HCT116 (cell line): ENCODE data around the gene RBMS1.

ENCODE experiments used
- TF ChIP-seq, protein P1 (sequence below), 3 experiments: fragments of 200-600 bp in 1 of 3; sonication (generic) in 1 of 3; IDR thresholded peaks in 2 of 3; conservative IDR thresholded peaks in 1 of 3; 2 replicates each; pipeline ENCODE4 v1.5.1; 2012 to 2017; ENCODE audit warnings: low read depth in 2 of 3, low read length in 2 of 3, antibody characterized with exemption in 1 of 3, borderline replicate concordance in 1 of 3, control low read depth in 1 of 3, mild to moderate bottlenecking in 1 of 3, mixed read lengths in 1 of 3, mixed run types in 1 of 3, moderate library complexity in 1 of 3; ENCODE audit not compliant: insufficient read depth in 1 of 3
- TF ChIP-seq, protein P2 (sequence below): IDR thresholded peaks from 2 replicates; pipeline ENCODE4 v1.6.1; 2012

DNA sequence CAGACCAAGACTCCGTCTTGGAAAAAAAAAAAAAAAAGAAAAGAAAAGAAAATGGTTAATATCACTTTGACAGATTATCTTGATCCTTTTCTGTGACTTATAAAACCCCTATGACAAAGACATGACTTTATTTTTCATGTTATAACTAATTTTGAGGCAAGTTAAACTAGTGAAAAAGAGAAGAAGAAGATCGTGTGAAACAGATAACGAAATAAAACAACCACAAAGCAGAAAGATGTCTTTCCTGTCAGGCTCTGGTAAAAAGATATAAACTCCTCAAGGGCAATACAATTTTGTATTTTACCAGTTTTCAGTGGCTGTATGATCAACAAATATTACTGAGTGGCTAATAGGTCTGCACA lies 13.4 kb upstream of the RBMS1 start:
- TF ChIP-seq, protein P1, sequence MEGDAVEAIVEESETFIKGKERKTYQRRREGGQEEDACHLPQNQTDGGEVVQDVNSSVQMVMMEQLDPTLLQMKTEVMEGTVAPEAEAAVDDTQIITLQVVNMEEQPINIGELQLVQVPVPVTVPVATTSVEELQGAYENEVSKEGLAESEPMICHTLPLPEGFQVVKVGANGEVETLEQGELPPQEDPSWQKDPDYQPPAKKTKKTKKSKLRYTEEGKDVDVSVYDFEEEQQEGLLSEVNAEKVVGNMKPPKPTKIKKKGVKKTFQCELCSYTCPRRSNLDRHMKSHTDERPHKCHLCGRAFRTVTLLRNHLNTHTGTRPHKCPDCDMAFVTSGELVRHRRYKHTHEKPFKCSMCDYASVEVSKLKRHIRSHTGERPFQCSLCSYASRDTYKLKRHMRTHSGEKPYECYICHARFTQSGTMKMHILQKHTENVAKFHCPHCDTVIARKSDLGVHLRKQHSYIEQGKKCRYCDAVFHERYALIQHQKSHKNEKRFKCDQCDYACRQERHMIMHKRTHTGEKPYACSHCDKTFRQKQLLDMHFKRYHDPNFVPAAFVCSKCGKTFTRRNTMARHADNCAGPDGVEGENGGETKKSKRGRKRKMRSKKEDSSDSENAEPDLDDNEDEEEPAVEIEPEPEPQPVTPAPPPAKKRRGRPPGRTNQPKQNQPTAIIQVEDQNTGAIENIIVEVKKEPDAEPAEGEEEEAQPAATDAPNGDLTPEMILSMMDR (IDR thresholded peaks at IDR 0.05 in 2 of 3, conservative IDR thresholded peaks at IDR 0.05 in 1 of 3; ENCODE audit: borderline replicate concordance in 1 of 3, insufficient read depth in 1 of 3, low read depth in 2 of 3, low read length in 2 of 3), result no peak
- TF ChIP-seq, protein P2, sequence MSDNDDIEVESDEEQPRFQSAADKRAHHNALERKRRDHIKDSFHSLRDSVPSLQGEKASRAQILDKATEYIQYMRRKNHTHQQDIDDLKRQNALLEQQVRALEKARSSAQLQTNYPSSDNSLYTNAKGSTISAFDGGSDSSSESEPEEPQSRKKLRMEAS, result no peak
